HG03175 (cell line): ENCODE results near the gene CSRNP3.

ENCODE experiments used
- ATAC-seq: cut with Tn5 transposase; IDR thresholded peaks from one replicate; pipeline ENCODE4 v1.9.1; 2021; ENCODE audit warnings: mild to moderate bottlenecking, moderate library complexity; ENCODE audit not compliant: unreplicated experiment

Gene CSRNP3

DNA sequence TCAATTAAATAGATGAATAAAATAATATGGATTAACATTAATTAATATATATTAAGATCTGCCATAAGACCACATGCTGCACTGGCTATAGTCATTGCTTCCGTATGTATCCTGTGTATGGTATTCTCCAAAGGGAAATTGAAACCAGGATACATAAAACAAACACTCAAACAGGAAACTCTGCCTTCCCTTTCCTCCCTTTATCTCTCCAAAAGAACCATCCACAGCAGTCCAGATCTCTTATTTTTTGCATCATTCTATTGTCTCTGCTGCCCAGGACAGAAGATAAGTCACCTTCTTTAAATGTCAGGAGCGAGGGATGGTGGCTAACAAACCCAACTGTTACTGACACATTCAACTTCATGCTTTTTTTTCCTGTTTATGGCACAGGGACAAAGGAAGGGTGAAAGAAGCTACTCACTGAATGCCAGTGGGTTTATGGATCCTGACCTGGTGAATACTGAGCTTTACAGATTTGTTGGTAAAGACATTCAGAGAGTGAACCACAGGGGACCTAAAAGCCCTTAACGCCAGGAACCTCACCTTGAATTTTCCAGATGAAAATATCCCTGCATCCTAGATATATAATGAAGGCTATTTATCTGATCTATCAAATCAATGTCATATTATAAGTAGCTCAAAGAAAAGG lies 67.5 kb downstream of the CSRNP3 start:
- no peak for ATAC-seq

DNA sequence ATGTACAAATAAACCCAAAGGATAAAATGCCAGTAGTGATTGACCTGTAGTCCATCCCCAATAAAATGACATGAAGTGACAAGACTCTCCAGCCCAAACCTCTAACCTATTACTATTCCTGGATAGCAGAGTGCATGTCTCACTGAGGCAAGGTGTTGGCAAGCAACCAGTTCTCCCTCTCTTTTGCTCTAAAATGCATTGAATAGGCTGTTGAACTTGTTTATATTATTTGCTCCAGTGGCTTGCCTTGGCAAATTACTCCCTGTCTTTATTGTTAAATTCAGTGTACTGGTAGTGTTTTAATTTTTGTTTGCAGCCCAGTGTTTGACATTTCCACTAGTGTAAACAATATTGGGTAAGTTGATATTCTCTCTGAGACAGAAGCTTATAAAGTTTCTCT lies 70.5 kb downstream of the CSRNP3 start:
- no peak for ATAC-seq

DNA sequence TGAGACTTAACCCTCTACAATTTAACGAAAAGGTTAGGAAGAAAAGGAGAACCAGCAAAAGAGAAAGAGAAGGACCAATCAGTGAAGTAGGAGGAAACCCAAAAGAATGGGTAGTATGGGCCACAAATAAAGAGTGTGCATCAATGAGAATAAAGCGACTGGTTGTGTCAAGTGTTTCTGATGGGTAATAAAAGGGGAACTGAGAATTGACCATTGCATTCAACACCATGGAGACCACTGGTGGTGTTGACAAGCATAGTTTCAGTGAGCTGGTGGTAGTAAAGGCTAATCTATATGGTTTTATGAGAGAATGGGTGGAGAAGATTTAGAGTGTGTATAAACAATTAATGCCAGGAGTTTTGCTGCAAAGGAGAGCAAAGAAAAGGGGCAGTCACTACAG lies 75.4 kb downstream of the CSRNP3 start:
- peak; percentile 96 for ATAC-seq

DNA sequence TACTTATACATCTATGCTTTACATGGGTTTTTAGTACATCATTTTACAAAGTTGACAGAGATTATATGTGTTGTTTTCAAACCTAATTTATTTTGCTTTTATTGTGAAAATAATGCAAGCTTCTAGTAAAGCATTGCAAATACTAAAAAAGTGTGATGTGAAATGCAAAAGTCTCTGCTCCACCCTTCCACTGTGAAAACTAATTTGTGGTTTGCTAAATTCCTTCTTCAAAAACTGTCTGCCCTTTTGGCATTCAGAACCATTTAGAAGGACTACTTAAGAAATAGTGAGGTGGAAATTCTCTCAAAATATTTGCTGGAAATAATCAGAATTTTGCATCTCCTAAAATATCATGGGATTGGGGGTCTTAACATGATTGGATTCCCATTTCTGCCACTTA lies 78.4 kb downstream of the CSRNP3 start:
- no peak for ATAC-seq

DNA sequence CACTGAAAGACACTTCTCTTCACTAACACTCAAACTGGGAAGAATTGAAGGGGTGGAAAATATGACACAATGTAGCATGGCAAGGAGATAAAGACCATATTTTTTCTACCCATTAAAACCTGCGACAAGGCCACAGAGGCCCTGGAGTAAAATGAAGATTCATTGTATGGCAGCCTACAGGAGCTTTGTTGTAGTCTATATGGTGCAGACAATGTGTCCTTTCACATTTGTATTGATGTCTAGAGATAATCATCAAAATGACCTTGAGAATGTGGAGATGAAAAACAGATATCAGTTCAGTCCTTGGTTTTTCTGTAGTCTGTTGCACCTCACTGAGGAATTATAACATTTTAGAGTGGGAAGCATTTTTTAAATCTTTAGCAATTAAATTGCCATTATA lies 80.1 kb downstream of the CSRNP3 start:
- ATAC-seq = no peak

DNA sequence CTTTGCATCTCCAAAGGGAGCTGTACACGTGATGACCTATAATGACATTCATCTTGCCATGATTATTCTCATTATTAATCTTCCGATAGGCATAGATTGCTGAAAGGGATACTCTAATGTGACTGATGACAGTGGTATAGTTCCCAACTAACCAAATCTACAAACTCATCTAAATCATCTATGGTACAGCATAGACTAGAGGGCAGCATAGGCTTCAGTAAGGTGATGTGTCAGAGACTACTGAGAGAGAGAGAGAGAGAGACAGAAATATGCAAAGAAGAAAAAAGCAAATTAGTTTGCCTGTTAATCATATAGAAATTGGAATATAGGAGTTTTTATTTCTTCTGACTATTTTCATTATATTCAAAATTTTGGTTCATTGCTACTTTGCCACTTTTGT lies 89.3 kb downstream of the CSRNP3 start:
- no peak for ATAC-seq

DNA sequence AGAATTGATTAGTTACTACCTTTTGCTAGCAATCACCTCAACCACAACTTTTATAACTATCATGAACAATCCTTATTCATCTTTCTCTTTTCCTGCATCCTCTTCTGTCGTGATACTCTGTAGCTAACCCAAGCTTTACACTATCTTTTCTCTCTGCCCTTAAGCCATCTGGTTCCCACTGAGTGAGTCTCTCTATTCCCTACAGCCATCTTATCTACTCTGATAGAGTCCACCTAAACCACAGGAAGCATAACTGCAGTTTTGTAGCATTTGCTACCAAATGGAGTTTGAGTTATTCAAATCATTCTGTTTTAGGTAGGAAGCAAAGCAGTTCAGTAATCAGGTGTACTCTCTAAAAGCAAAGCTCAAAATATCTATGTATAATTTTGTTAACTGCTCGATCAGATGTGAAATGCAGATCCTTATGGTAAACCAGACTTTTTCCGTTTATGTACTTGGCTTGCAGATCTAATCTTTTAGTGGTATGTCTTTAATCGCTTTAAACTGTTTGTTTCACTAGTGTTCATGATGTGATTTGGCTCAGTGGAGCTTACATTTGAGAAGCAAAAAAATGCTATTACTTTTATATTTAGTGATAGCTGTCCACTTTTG lies 91.0 kb downstream of the CSRNP3 start:
- ATAC-seq = no peak

DNA sequence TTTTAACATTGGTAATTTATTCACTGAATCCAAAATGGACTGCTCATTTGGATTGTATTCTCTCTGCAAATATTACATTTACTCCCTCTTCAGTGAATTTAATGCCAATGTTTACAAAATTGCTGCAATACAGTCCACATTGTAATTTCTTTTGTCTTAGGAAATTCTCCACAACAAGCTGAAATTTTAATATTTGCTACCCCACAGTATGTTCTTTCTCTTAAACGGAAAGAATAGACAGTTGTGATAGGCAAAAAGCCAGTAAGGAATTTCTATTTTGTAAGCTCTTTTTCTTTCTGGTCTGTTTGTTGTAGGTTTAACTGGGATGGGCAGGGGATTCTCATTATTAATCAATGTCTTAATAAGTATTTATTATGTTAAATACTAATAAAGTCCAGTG lies 92.0 kb downstream of the CSRNP3 start:
- no peak for ATAC-seq

DNA sequence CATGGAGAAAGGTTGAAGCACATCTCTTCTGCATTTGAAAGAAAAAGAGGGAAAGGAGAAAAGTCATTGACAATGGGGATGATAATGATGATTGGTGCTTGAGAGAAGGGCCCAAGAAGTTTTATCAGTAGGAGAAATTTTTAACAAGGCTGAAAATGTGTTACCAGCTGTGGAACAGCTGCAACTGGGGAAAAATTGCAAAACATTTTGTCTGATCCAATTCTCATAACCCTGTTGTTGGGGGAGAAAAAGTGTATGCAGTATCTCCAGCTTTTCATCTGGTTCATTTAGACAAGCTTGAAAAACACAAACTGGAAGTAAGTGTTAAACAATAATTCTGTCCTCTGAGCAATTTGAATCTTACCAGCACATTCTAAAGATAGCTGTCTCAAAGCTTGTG lies 92.7 kb downstream of the CSRNP3 start:
- no peak for ATAC-seq

DNA sequence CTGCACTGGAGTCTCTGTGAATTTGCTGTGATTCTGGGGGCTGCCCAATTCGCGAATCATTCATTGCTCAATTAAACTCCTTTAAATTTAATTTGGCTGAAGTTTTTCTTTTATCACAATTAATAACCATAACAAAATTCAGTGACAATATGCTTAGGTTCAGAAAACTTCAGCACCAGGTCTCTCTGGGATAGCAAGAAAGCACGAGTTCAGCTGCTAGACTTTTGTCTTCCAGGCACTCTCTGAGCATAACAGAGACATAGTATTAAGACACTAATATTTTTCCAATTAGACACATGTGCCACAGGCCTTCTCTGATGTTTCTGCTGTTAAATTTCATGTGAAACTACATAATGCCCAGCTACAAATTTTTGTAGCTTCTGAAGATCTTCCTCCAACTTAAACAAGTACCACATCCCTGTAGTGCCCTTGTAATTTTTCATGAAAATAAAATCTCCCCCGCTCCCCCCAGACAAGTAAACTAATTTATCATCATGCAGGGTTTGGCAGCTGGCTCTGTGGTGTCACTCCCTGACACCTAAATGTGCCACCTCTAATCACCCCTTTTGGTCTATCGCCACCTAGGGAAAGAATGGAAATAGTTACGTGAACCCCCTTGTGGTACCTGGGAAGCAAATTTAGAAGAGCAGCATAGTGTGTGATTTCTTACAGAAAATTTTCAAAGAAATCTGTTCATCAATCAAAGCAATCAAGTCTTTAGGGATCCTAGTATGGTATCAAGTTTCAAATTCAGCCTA lies 94.1 kb downstream of the CSRNP3 start:
- ATAC-seq = no peak

DNA sequence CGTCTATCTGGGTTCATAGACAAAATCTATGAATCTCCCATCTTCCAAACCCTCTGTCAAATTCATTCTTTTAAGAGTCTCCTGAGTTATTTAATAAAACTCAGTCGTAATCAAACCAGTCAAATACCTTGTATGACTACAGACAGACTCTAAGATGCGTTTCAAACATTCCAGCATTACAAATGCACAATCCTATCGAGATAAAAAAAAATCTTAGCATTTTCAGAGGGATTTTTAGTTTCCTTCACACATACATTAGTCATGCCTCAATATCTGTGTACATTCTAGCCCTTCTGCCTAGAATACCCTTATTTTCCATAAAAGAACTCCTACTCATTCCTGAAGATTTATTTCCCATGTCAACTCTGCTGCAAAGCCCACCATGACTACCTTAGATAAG lies 96.5 kb downstream of the CSRNP3 start:
- ATAC-seq = no peak

DNA sequence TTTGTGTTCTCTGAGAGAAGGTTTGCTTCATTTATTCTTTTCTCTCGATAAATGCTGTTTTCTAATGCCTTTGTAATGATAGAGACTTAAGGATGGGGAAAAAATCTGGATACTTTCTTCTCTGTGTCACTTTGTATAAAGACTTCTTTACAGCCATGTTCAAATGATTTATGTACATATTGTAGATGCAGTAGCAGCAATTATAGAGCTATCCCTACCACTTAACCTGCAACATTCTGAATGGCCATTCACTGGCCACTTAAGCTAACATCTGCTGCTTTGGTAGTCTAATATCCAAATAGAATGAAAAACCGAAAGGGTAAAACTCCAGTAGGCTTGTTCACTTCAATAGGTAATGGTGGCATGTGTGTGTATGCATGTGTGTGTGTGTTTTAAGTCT lies 97.8 kb downstream of the CSRNP3 start:
- ATAC-seq = no peak

DNA sequence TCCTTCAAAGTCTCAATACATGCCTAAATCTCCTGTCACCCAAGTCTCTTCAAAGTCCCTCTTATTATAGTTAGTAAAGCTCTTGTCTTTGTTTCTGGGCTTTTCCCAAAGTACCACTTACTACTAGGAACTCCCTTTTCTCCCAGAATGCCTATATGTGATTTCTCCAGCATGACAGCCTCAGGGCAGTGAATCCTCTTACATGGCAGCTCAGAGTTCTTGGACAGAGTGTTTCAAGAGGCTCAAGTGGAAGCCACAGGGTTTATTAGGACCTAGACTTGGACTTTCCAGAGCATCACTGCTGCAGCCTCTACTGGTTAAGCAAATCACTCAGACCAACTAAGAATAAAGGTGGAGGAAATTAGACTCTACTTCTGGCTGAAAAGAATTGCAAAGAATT lies 98.9 kb downstream of the CSRNP3 start:
- no peak for ATAC-seq

DNA sequence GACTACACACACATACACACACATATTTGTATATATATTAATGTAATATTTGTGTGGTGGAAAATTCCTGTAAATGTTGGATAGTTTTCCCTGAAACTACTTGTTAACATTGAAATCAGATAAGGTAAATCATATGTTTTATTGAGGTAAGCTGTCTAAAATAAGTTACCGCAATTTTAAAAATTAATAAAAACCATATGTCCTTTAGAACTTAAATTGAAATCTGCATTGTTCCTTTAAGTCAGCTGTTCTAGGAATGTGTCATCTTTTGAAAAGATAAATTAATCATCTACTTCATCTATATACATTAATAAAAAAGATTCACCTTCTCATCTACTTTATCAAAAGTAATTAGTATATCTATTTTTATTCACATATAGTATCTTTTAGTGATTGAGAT lies 102.0 kb downstream of the CSRNP3 start:
- ATAC-seq = no peak

DNA sequence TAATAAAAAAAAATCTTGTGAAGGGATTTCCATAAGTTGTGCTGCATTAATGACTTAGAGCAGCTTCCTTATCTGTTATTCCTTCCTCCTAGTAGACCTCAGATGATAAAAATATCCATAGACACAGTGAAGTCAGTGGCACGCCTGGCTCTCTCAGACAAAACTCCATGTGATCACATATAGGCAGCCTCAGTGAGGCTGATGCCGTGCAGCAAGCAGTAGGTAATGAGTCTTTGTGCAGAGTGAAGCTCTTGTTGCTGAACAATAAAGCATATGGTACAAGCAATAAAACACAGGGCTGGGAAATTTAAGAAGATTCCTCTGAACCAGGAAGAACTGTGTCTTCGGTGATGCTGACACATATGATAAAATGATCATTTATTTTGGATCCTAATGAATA lies 102.7 kb downstream of the CSRNP3 start:
- ATAC-seq = no peak

DNA sequence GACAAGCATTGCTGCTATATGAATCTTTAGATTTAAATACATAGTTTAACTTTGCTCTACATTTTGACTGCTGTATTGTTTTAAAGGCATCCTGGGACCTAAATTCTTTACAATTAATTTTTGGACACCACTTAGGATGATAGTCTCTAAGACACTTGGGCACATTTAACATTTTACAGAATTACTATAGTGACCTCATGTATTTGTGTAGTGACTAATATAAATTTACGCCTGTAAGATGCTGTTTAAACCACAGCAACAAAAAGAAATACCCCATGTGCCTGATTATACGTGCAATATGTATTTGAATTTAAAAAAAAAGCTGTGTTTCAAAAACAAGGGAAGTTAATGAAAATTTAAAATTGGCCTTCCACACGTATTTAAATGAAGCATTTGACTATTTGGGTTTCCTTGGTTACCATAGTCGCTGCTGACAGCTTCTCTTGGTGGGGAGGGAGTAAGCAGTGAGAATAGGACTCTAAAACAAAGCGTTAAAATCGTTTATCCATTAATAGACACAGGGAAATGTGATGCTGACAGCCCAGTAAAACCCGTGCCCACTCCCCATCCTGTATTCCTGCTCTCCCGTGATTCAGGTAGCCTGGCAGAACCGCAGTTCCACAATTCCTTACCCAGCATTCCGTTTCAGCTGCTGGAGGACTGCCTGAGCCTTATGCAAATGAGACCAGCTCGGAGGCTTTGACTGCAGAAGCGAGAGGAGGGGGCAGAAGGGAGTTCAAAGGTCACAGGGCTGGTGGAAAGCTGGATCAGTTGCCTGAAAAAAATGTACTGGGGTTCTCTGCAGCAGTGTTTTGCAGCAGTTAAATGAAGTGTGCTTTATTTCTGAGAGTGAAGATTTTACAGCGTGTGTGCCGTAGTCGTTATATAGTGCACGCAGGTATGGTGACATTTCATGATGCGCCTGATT lies 104.3 kb downstream of the CSRNP3 start:
- ATAC-seq = no peak

DNA sequence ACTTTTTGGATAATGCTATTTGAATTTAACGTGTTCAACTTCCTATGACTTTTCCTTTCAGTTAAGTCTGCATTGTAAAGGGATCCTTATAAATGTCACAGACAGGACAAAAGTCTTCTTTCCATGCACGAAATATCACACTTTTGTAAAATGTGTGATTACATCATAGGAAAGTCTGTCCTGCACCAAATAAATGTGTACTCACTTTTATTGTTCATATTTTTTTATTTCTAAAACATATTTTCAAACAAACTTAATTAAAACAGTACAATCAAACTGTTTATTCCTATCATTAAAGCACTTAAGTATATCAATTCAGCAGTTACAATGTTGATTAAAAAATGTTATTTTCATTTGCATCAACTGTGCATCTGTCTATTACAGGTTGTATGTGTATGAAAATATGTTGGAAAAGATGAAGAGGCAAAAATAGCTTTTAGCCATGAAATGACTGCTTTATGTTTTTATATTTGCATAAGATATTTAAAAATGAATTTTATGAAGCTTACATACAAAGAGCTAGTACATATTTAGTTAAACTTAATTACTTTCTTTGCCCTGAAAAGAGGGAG lies 105.6 kb downstream of the CSRNP3 start:
- ATAC-seq = no peak

DNA sequence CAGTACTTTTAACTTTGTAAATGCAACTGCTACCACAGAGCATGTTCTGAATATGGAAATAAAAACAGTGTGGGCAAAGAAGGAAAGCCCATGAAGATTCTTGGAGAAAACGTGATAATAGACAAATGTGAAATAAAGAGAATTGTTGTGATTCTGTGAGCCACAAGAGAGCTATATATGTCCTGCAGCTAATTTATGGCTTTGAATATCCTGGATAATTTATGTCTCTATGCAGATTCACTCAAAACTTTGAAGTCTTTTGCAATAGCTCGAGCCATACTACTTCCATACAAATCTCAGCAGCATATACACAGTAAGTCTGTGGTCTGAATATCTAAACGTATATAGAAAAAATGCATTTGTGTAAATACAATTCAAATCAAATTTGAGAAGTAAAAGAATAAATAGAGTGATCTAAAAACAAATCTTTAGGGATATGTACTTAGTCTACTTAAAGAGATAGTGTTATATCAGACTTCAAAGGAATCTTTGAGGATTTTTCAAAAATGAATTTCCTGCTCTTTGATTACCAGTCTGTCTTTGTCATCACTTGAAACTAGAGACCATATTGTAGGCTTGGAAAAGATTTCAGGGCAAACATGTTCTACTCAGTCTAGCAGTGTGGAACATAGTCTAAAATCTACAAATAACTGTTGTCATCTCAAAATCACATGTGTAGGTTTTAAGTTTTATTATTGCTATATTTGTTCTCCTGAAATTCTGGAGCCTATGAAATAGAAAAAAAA lies 107.1 kb downstream of the CSRNP3 start:
- ATAC-seq = no peak

DNA sequence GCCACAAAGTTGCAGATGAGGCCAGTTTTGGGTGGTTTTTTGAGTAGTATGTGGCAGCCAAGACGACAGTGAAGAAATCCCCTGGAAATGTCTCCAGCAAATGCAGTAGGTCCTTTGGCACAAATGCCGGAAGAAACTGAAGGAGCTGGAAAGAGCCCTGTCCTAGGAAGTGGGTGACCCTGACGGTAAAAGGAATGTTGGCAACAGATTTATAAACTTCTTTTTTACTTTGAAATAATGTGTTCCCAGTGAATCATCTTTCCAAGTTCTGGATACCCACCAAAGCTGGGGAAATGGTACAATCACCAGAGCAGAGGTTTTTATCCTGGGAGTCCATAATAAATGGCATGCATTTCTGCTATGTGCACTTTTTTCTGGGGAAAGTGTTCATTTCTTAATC lies 112.9 kb downstream of the CSRNP3 start:
- no peak for ATAC-seq

DNA sequence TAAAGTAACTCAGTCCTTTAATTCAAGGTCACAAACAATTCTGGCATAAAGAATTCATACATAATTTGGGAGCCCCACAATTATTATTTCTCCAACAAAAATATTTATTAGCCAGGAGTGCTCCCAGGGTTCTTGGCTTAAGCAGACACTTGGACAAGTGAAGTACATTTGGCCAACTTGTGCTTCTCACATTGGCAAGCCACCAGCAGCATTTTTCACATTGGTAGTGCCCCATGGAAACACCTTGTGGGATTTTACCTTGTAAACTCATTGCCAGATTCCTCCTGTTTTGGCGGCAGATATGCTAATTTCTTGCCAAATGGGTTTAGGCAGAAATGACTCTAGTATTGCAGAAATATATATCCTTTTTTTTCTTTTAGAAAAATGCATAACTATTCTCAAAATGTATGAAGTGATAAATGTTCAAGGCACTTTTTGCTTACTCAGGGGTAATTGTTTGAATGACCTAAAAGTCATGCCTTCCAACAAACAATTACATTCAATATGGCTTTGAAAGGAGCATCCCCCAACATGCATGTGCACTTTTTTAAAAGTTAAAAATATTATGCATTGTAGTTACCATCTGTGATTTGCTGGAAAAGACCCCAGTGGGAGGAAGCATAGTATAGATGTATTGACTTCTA lies 113.5 kb downstream of the CSRNP3 start:
- no peak for ATAC-seq
